LNCAP (cell line): ENCODE measurements around the gene GRAMD4.

Experiments used
- CTCF ChIP-seq: fragments of 450-650 bp; IDR thresholded peaks from 2 replicates; pipeline ENCODE4 v1.5.1; 2017; ENCODE audit warnings: mild to moderate bottlenecking

The GRAMD4 gene

GRCh38 chr22:46586531-46587011, 33.6 kb upstream of the GRAMD4 start:
- no peak for TF ChIP-seq CTCF

- TF ChIP-seq CTCF: no peak
Observed at GRCh38 chr22:46587061-46587460, 33.1 kb upstream of the GRAMD4 start.

GRCh38 chr22:46587492-46588278, 32.5 kb upstream of the GRAMD4 start:
- TF ChIP-seq CTCF: no peak

GRCh38 chr22:46588279-46589140, 31.7 kb upstream of the GRAMD4 start:
- TF ChIP-seq CTCF: no peak

- no peak for TF ChIP-seq CTCF
Observed at GRCh38 chr22:46589141-46589748, 30.9 kb upstream of the GRAMD4 start.

- TF ChIP-seq CTCF: no peak
Observed at GRCh38 chr22:46589871-46590271, 30.3 kb upstream of the GRAMD4 start.

GRCh38 chr22:46590334-46590733, 29.9 kb upstream of the GRAMD4 start:
- no peak for TF ChIP-seq CTCF
